Right lobe of liver (tissue), 4 donors: ENCODE results near the gene TIMM23B.
"Not testable (repeated sequence)": the region's sequence is repeated elsewhere in the genome, so short reads cannot be mapped to it uniquely, and the experiment has no call there.

ENCODE experiments used
- CTCF ChIP-seq, 4 donors: fragments of 200-600 bp in 3 of 4; fragments of 450-650 bp in 1 of 4; IDR thresholded peaks; one replicate each; pipeline versions ENCODE4 v1.5.1 to v1.8.0; 2016 to 2022; ENCODE audit warnings: antibody characterized with exemption in 4 of 4, mild to moderate bottlenecking in 2 of 4
- POLR2A ChIP-seq: fragments of 450-650 bp; IDR thresholded peaks from one replicate; pipeline ENCODE4 v1.6.1; 2017; ENCODE audit warnings: antibody characterized with exemption, mild to moderate bottlenecking
- donor health status: DM: no; HTN: no; CAD: no.
- donor health status: DM: no; HTN: no; CAD: no.
- donor health status: DM: no; HTN: yes; CAD: no.

- TF ChIP-seq CTCF (IDR thresholded peaks at IDR 0.05); POLR2A: not testable (repeated sequence)
These were observed 45.4 kb downstream of the TIMM23B start for GRCh38 chr10:49987207-49987606.
